Measurements from ENCODE around the gene GADD45A. TPM values are rescaled to one million over a fixed set of nuclear protein-coding genes. Genes with fewer than 3 reads are reported as not detected.

Gene GADD45A
- total RNA-seq, 1 experiment from 2014 or later: 58.6 TPM

DNA sequence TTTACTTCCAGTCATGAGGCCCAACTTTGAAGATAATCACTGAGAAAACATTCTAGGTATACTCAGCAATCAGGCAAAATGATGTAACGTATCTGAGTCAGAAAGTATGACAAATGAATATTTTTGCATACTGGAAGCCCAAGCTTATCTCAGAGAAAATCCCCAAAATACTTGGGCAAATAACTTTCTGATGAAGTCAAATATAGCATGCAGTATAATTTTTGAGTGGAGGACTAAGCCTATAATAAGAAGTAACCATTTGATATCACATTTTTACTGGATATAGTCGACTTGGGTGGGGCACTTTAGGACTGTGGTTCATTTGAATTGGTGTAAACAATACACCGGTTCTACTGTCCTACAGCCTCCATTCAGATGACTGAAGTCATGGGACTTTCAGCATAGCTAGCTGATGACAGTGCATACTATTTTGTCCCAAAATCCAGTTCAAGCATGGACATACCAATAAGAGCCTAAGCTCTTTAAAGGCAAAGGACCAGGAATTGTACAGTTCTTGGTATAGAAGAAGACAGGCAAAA, 2.3 kb upstream of the GADD45A start:
- peak in 1 of 2 experiments; percentile 23 for DNase-seq
- Histone ChIP-seq H3K27me3 (replicated peaks; ENCODE audit: control insufficient read depth, insufficient read depth, low read length) (no peaks in the 10 kb centered on the region), H3K36me3 (ENCODE audit: control insufficient read depth, insufficient read depth, low read length) (no peaks in the 10 kb centered on the region; the same call in 1 of the 2 replicates), H3K4me1 (peaks cover 29% of the 10 kb centered on the region), H3K4me3 (ENCODE audit: low read depth, low read length) (no peak overlapping the region), H3K9me3 (no peaks in the 10 kb centered on the region)
- no peak overlapping the region for H3K27ac Mint-ChIP-seq (ENCODE audit: unreplicated experiment)
- TF ChIP-seq, protein P1, sequence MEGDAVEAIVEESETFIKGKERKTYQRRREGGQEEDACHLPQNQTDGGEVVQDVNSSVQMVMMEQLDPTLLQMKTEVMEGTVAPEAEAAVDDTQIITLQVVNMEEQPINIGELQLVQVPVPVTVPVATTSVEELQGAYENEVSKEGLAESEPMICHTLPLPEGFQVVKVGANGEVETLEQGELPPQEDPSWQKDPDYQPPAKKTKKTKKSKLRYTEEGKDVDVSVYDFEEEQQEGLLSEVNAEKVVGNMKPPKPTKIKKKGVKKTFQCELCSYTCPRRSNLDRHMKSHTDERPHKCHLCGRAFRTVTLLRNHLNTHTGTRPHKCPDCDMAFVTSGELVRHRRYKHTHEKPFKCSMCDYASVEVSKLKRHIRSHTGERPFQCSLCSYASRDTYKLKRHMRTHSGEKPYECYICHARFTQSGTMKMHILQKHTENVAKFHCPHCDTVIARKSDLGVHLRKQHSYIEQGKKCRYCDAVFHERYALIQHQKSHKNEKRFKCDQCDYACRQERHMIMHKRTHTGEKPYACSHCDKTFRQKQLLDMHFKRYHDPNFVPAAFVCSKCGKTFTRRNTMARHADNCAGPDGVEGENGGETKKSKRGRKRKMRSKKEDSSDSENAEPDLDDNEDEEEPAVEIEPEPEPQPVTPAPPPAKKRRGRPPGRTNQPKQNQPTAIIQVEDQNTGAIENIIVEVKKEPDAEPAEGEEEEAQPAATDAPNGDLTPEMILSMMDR (IDR thresholded peaks at IDR 0.05; ENCODE audit: insufficient read depth in 1 of 2, low read depth in 1 of 2, low read length in 1 of 2, severe bottlenecking in 1 of 2, unreplicated experiment in 1 of 2): no peak
- ChIA-PET CTCF (interaction anchor here (1.0 kb wide), 2 partner anchors 18 to 51 kb away, joined by 3 to 4 read pairs; no protein-coding TSS in a partner anchor), POLR2A (interaction anchor here (1.0 kb wide), 1 partner anchor 51 kb away, joined by 3 read pairs; no protein-coding TSS in a partner anchor)
- peaks cover 39% of the 10 kb centered on the region for H3K36me3 Mint-ChIP-seq (ENCODE audit: insufficient read depth, unreplicated experiment)
- H3K9me3 Mint-ChIP-seq (ENCODE audit: unreplicated experiment): no peaks in the 10 kb centered on the region
- H3K4me3 Mint-ChIP-seq (ENCODE audit: unreplicated experiment): no peak overlapping the region
- peaks cover 3% of the 10 kb centered on the region for H3K4me1 Mint-ChIP-seq (ENCODE audit: low read depth, unreplicated experiment)
- intact Hi-C loops (cut with micrococcal nuclease; ENCODE audit: unreplicated experiment): loop anchor here (2.0 kb wide), 1 partner anchor 50 kb away; no protein-coding TSS in a partner anchor
- H3K27me3 Mint-ChIP-seq (ENCODE audit: insufficient read depth, unreplicated experiment): no peaks in the 10 kb centered on the region
- no TSS peak for BruUV-seq (replicated peaks)

- ChIA-PET CTCF (interaction anchor here (1.9 kb wide), 1 partner anchor 121 kb away, joined by 7 read pairs; no protein-coding TSS in a partner anchor), POLR2A (no interaction called here)
- BruUV-seq (replicated peaks): no TSS peak
- Mint-ChIP-seq H3K36me3 (ENCODE audit: insufficient read depth, unreplicated experiment) (peaks cover 44% of the 10 kb centered on the region), H3K9me3 (ENCODE audit: unreplicated experiment) (no peaks in the 10 kb centered on the region), H3K4me1 (ENCODE audit: low read depth, unreplicated experiment) (peaks cover 8% of the 10 kb centered on the region), H3K27me3 (ENCODE audit: insufficient read depth, unreplicated experiment) (no peaks in the 10 kb centered on the region), H3K27ac (ENCODE audit: unreplicated experiment) (no peak overlapping the region), H3K4me3 (ENCODE audit: unreplicated experiment) (no peak overlapping the region)
- Histone ChIP-seq H3K9me3 (no peaks in the 10 kb centered on the region), H3K27me3 (replicated peaks; ENCODE audit: control insufficient read depth, insufficient read depth, low read length) (no peaks in the 10 kb centered on the region), H3K4me1 (peaks cover 34% of the 10 kb centered on the region), H3K36me3 (ENCODE audit: control insufficient read depth, insufficient read depth, low read length) (no peaks in the 10 kb centered on the region; the same call in 1 of the 2 replicates), H3K4me3 (ENCODE audit: low read depth, low read length) (no peak overlapping the region)
- TF ChIP-seq, protein P1 (IDR thresholded peaks at IDR 0.05; ENCODE audit: insufficient read depth in 1 of 2, low read depth in 1 of 2, low read length in 1 of 2, severe bottlenecking in 1 of 2, unreplicated experiment in 1 of 2): no peak
- intact Hi-C loops (cut with micrococcal nuclease; ENCODE audit: unreplicated experiment): loop anchor here (2.0 kb wide), 1 partner anchor 51 kb away; no protein-coding TSS in a partner anchor
- DNase-seq: no peak
Observed at GRCh38 chr1:67683316-67683715, 1.7 kb upstream of the GADD45A start.

- Mint-ChIP-seq H3K4me1 (ENCODE audit: low read depth, unreplicated experiment) (peaks cover 12% of the 10 kb centered on the region), H3K9me3 (ENCODE audit: unreplicated experiment) (no peaks in the 10 kb centered on the region), H3K4me3 (ENCODE audit: unreplicated experiment) (peak overlapping the region; percentile 82), H3K27ac (ENCODE audit: unreplicated experiment) (peak overlapping the region; percentile 94), H3K27me3 (ENCODE audit: insufficient read depth, unreplicated experiment) (no peaks in the 10 kb centered on the region), H3K36me3 (ENCODE audit: insufficient read depth, unreplicated experiment) (peaks cover 51% of the 10 kb centered on the region)
- no peak for DNase-seq
- CTCF ChIA-PET: interaction anchor here (1.4 to 1.9 kb wide), 3 partner anchors 17 to 122 kb away, joined by 7 to 8 read pairs (median 7); no protein-coding TSS in a partner anchor
- POLR2A ChIA-PET: interaction anchor here (1.5 to 2.0 kb wide), 2 partner anchors 103 to 111 kb away, joined by 6 to 23 read pairs; no protein-coding TSS in a partner anchor
- Histone ChIP-seq H3K9me3 (no peaks in the 10 kb centered on the region), H3K27me3 (replicated peaks; ENCODE audit: control insufficient read depth, insufficient read depth, low read length) (no peaks in the 10 kb centered on the region), H3K4me1 (peaks cover 41% of the 10 kb centered on the region), H3K36me3 (ENCODE audit: control insufficient read depth, insufficient read depth, low read length) (peaks cover 1% of the 10 kb centered on the region), H3K4me3 (ENCODE audit: low read depth, low read length) (peak overlapping the region; percentile 25; the same call in 1 of the 2 replicates)
- TF ChIP-seq, protein P1 (IDR thresholded peaks at IDR 0.05; ENCODE audit: insufficient read depth in 1 of 2, low read depth in 1 of 2, low read length in 1 of 2, severe bottlenecking in 1 of 2, unreplicated experiment in 1 of 2): no peak
- TSS peak; percentile 87 for BruUV-seq (replicated peaks)
- intact Hi-C loops (cut with micrococcal nuclease; ENCODE audit: unreplicated experiment): loop anchor here (2.0 kb wide), 2 partner anchors 51 to 65 kb away; no protein-coding TSS in a partner anchor
Observed at GRCh38 chr1:67683766-67684525, 1.1 kb upstream of the GADD45A start.

Data from Caco-2 (cell line).